ENCODE measurements around the gene FAM118A.
"Not testable (repeated sequence)": the region's sequence is repeated elsewhere in the genome, so short reads cannot be mapped to it uniquely, and the experiment has no call there.

Gene FAM118A

GRCh38 chr22:45328261-45328660 lies 18.5 kb downstream of the FAM118A start:
- not testable (repeated sequence) for FAIRE-seq; DNase-seq (ENCODE audit: insufficient read length, low spot score)

GRCh38 chr22:45328822-45329529 lies 19.2 kb downstream of the FAM118A start:
- FAIRE-seq (no peak), DNase-seq (ENCODE audit: insufficient read length, low spot score) (no peak)

- DNase-seq (ENCODE audit: insufficient read length, low spot score) (no peak), FAIRE-seq (no peak)
Measured at GRCh38 chr22:45329530-45329936, 19.8 kb downstream of the FAM118A start.

- FAIRE-seq (no peak), DNase-seq (ENCODE audit: insufficient read length, low spot score) (no peak)
Measured at GRCh38 chr22:45330548-45330947, 20.8 kb downstream of the FAM118A start.

GRCh38 chr22:45331486-45331885 lies 21.8 kb downstream of the FAM118A start:
- no peak for FAIRE-seq

GRCh38 chr22:45332001-45332400 lies 22.3 kb downstream of the FAM118A start:
- no peak for FAIRE-seq
- DNase-seq (ENCODE audit: insufficient read length, low spot score): no peak

More at GRCh38 chr22:45331486-45331885, 21.8 kb downstream of the FAM118A start:
- no peak for DNase-seq (ENCODE audit: insufficient read length, low spot score)

- no peak for DNase-seq (ENCODE audit: insufficient read length, low spot score)
- FAIRE-seq: no peak
Measured at GRCh38 chr22:45334068-45334467, 24.3 kb downstream of the FAM118A start.

GRCh38 chr22:45334528-45334927 lies 24.8 kb downstream of the FAM118A start:
- no peak for FAIRE-seq
- DNase-seq (ENCODE audit: insufficient read length, low spot score): no peak

- FAIRE-seq: no peak
- DNase-seq (ENCODE audit: insufficient read length, low spot score): no peak
Measured at GRCh38 chr22:45335021-45335818, 25.5 kb downstream of the FAM118A start.

- no peak for FAIRE-seq
- no peak for DNase-seq (ENCODE audit: insufficient read length, low spot score)
Measured at GRCh38 chr22:45335854-45336522, 26.3 kb downstream of the FAM118A start.

GRCh38 chr22:45336971-45337431 lies 27.3 kb downstream of the FAM118A start:
- FAIRE-seq: no peak

GRCh38 chr22:45337536-45337935 lies 27.8 kb downstream of the FAM118A start:
- FAIRE-seq: no peak
- DNase-seq (ENCODE audit: insufficient read length, low spot score): no peak

More at GRCh38 chr22:45336971-45337431, 27.3 kb downstream of the FAM118A start:
- DNase-seq (ENCODE audit: insufficient read length, low spot score): no peak

- DNase-seq (ENCODE audit: insufficient read length, low spot score) (no peak), FAIRE-seq (no peak)
Measured at GRCh38 chr22:45338795-45339194, 29.1 kb downstream of the FAM118A start.

- no peak for FAIRE-seq
- DNase-seq (ENCODE audit: insufficient read length, low spot score): no peak
Measured at GRCh38 chr22:45340323-45340722, 30.6 kb downstream of the FAM118A start.

- no peak for FAIRE-seq
- no peak for DNase-seq (ENCODE audit: insufficient read length, low spot score)
Measured at GRCh38 chr22:45341498-45341897, 31.8 kb downstream of the FAM118A start.

GRCh38 chr22:45343143-45343542 lies 33.4 kb downstream of the FAM118A start:
- DNase-seq (ENCODE audit: insufficient read length, low spot score): no peak
- no peak for FAIRE-seq

- DNase-seq (ENCODE audit: insufficient read length, low spot score): no peak
- FAIRE-seq: no peak
Measured at GRCh38 chr22:45344334-45344733, 34.6 kb downstream of the FAM118A start.

- FAIRE-seq: no peak
- no peak for DNase-seq (ENCODE audit: insufficient read length, low spot score)
Measured at GRCh38 chr22:45349916-45350315, 40.2 kb downstream of the FAM118A start.

GRCh38 chr22:45351956-45352355 lies 42.2 kb downstream of the FAM118A start:
- no peak for DNase-seq (ENCODE audit: insufficient read length, low spot score)
- FAIRE-seq: no peak

- not testable (repeated sequence) for DNase-seq (ENCODE audit: insufficient read length, low spot score)
Measured at GRCh38 chr22:45352757-45353156, 43.0 kb downstream of the FAM118A start.

GRCh38 chr22:45353786-45354185 lies 44.1 kb downstream of the FAM118A start:
- FAIRE-seq: no peak
- no peak for DNase-seq (ENCODE audit: insufficient read length, low spot score)

More at GRCh38 chr22:45352757-45353156, 43.0 kb downstream of the FAM118A start:
- not testable (repeated sequence) for FAIRE-seq

All from GM19239 (cell line).